HG03354 (cell line): Measurements from ENCODE around the gene TTC13.

Experiments
- ATAC-seq: cut with Tn5 transposase; IDR thresholded peaks from one replicate; pipeline ENCODE4 v1.9.1; 2021; ENCODE audit warnings: mild to moderate bottlenecking; ENCODE audit not compliant: unreplicated experiment, poor library complexity, severe bottlenecking

The TTC13 gene

GRCh38 chr1:230916587-230917283, 61.9 kb downstream of the TTC13 start:
- ATAC-seq: no peak

DNA sequence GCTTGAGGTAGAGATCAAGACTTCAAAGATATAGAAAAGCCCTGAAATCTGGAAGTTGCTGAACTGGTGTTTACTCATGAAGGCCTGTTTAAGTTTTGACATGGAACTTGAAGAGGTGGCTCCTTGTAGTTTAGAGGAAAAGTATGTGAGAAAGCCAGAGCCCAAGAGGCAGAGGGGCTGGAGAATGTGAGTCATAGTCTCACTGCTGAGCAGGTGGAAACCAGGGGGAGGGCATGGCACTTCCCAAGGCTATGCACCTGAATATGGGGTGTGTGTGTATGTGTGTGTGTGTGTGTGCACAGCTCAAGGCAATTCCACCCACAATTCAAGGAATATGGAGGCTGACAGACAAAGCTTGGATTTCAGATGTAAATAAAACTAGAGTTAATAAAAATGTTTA, 63.6 kb downstream of the TTC13 start:
- no peak for ATAC-seq

DNA sequence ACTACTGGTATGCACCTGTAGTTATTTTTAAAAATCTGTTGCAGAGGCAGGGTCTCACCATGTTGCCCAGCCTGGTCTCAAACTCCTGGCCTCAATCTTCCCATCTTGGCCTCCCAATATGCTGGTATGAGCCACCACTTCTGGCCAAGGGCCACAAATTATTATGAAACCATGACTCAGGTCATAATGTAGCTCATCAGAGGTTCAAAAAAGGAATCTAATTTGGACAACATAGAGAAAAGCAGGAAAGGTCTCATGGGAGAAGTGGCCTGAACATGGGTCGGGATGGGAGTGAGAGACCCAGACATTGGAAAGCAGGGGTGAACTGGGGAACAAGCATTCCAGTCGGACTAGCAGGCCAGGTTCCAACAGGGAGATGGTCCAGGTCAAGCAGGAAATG, 65.2 kb downstream of the TTC13 start:
- ATAC-seq: no peak

DNA sequence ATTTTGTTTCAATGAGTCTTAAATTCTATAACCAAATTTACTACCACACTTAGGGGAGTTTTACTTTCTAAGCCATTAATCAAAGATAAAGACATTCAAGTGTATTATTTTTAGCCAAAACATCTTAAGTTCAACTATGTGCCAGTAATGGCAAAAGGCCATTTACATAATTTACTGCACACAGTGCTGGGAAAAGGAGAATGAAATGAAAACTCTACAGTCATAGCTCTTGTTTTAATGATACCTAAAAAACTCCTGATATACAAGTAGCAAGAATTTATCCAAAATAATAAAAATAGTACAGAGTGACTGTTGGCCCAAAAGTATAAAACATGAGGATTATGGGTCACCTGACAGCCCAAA, 67.9 kb downstream of the TTC13 start:
- no peak for ATAC-seq

DNA sequence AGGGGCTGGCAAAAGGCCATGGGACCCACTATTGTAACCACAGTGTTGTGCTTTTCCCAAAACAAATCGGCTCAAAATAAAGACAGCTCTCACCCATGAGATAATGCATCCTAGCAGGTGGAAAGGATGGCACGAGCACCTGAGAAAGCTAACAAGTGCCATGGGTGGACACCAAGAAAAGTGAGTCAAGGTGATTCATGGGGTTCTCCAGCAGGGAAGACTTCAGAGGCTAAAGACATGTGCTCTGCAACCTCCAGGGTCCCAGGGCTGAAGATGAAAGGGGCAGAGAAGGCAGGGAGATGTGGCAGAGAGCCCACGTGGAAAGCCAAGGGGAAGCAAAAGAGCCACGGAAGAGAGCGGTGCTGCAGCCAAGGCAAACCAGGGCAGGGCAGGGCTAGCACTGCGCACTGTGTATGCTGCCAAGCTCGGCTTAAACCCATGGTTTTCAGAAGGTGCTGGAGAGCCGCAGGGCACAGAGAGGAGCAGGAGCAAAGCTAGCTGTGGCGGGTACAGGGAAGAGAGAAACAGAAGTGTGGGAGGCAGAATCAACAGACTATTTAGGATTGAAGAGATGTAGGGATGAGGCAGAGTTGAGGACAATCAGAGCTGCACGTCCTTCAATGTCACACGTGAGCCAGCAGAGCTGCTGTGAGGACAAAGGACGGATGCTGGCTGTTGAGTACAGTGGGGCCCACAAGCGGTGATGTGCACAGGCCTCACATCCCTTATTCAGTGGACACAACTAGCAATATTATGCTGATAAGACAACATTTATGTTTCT, 68.5 kb downstream of the TTC13 start:
- ATAC-seq: no peak

GRCh38 chr1:230907472-230908205, 71.0 kb downstream of the TTC13 start:
- no peak for ATAC-seq

DNA sequence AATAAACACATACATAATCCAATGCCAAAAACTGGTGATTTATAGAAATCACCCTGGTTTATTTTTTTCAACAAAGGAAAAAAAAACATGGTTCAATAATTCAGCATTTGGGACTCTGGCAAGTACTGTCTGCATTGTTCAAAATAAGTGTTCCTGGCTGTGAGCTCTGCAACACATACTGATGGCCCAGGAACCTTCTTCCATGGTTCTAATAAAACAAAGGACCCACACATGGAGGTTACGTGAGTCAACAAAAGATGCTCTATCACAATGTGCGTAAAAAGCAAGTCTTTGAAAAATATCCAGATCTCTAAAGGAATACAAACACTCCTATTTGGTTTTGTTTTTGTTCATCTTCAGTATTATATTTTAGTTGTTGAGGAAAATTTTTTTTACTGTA, 72.4 kb downstream of the TTC13 start:
- ATAC-seq: no peak

- no peak for ATAC-seq
Measured at GRCh38 chr1:230905733-230906132, 72.9 kb downstream of the TTC13 start.

DNA sequence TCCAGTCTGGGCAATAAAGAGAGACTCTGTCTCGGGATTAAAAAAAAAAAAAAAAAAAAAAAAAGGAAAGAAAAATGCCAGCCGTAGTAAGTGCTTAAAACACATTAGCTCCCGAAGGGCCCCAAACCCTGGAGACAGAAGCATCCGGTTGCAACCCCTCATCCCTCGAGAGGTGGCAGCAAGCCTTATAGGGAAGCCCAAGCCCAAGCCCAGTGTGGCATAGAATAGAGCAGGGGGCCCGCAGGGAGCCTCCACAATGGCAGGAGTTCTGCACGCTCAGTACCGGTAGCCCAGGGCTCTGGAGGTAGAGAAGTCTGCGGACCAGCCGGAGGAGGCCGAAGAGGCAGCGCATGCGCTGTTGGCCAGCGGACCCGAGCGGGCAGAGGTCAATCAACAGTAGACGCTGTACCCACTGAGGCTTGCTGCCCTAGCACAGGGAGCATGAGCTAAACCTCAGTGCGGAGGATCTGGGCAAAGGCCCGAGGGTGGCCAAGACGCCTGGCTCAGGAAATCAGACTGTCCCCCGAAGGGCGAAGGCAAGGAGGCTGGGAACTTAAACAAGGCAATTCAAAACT, 76.2 kb downstream of the TTC13 start:
- ATAC-seq: no peak

DNA sequence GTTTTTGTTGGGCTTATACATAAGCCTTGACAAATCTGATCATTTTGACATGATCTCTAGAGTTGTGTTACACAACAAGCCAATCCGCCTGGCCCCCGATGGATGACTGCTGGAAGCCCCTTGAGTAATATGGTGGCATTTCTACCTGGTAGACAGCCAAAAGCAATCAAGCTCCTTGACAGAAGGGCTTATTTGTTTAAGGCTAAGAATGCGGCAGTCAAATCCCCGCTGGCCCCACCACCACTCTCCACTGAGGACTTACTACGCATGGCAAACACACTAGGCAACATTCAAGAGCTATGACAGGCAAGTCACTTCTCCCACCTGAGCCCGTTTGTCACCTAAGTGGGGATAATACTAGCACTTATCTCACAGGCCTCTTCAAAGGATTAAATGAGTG, 77.0 kb downstream of the TTC13 start:
- no peak for ATAC-seq

- no peak for ATAC-seq
Measured at GRCh38 chr1:230900984-230901383, 77.7 kb downstream of the TTC13 start.

DNA sequence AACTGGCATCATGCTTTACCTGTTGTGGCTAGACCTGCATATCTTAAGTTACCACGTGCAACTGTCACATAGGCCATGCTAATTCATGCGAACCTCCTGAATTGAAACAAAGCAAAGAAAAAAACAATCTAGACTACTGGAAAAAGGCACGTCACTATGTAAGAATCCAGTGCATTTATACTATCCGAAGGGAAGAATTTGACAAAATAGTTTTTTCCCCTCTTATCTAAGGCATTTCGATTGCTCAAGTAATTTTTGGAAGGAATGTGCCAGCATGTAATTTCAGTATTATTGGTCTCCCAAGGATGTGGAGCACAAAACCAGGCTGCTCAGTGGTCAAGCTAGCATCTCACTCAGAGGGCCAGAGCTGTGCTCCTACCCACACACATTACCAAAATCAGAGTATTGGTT, 78.8 kb downstream of the TTC13 start:
- no peak for ATAC-seq

- ATAC-seq: no peak
Measured at GRCh38 chr1:230898748-230899147, 79.9 kb downstream of the TTC13 start.

- ATAC-seq: no peak
Measured at GRCh38 chr1:230898144-230898543, 80.5 kb downstream of the TTC13 start.

DNA sequence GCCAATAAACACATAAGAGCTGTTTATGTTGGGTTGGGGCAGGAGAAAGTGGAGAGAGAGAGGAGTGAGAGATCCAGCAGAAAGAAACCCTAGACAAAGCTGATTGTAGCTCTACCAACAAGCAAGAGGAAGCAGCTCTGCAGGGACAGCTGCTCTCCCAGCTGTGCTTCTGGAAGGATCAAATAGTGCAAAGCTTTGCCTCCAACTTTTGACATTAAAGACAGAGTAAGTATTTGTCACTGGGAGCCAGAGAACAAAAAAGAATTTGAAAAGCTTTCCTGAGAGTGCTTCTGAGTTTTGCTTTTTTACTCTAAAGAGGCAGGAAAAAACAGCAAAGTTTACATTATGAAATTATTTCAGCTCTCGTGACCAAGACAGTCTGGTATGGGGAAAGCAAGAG, 81.9 kb downstream of the TTC13 start:
- no peak for ATAC-seq

GRCh38 chr1:230895452-230895851, 83.2 kb downstream of the TTC13 start:
- ATAC-seq: no peak

DNA sequence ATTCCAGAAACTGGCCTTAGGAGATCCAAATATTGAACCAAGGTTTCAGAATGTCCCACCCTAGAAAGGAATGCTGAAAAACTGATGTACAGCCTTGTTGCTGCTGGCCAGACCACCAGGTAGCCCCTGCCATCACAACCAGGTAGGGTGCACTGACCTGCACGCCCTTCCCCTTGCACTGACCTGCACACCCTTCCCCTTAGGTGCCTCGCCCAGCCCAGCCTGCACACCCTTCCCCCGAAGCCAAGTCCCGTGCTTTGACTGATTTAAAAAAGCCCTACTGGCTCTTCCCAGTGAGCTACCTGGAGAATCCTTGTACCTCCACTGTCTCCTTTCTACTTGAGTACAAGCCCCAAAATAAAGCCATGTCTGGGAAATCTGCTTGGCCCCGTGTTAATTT, 84.0 kb downstream of the TTC13 start:
- no peak for ATAC-seq

DNA sequence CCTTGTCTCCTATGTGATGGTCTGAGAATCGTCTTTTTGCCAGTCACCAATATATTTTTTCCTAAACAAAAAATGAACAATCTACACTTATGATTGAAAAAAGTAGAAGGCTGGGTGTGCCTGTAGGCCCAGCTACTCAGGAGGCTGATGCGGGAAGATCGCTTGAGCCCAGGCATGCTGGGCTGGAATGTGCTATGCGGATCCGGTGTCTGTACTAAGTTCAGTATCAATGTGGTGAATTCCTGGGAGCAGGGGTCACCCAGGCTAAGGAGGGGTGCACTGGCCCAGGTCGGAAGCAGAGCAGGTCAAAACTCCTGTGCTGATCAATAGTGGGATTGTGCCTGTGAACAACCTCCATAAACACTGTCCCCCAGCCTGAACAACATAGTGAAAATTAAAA, 84.6 kb downstream of the TTC13 start:
- no peak for ATAC-seq

GRCh38 chr1:230892018-230892491, 86.6 kb downstream of the TTC13 start:
- ATAC-seq: no peak

- no peak for ATAC-seq
Measured at GRCh38 chr1:230891413-230891812, 87.2 kb downstream of the TTC13 start.
